HCT116 (cell line): ENCODE measurements around the gene MEF2D. TPM values are rescaled to one million over a fixed set of nuclear protein-coding genes. Genes with fewer than 3 reads are reported as not detected.

Source experiments
- ATAC-seq: fragments of 200-7000 bp; cut with Tn5 transposase; 2 replicates; pipeline ENCODE4 v1.9.1; 2020; ENCODE audit warnings: mild to moderate bottlenecking, moderate library complexity
- BruUV-seq: library from RNA; stranded (reverse); fragments of 400-500 nt; replicated peaks from 2 replicates; lab custom pipeline; 2021; lab: Mats Ljungman, UMichigan
- CTCF ChIA-PET: fragments of 300-600 bp; sonication (Branson Sonifier 250); formaldehyde crosslinking; loops from one replicate; lab custom pipeline; 2021; ENCODE audit warnings: antibody characterized with exemption; lab: Charles Lee
- POLR2A ChIA-PET: fragments of 300-600, 350-600 bp; sonication (Branson Sonifier 250); formaldehyde crosslinking; loops from one replicate; lab custom pipeline; 2021; ENCODE audit warnings: antibody characterized with exemption; lab: Charles Lee
- RAD21 ChIA-PET, 2 experiments: fragments of 300-600 bp; sonication (Branson Sonifier 250); formaldehyde crosslinking; loops; one replicate each; lab custom pipeline; 2023; ENCODE audit warnings: low total read pairs in 2 of 2; ENCODE audit not compliant: uncharacterized antibody in 2 of 2, unreplicated experiment in 2 of 2, low non-redundant PET in 1 of 2; lab: Charles Lee
- DNase-seq: peaks from one replicate; pipeline ENCODE4 v3.0.0-alpha.2; 2010; ENCODE audit warnings: low read depth, low spot score
- H2AFZ ChIP-seq: fragments of 200-600 bp; shearing (Covaris generic), sonication (generic); 2 replicates; pipeline ENCODE4 v1.6.1; 2017; ENCODE audit warnings: low read depth, mixed run types, mixed read lengths, antibody characterized with exemption, low read length; ENCODE audit not compliant: poor library complexity, severe bottlenecking
- H3K27ac ChIP-seq: 2 replicates; pipeline ENCODE4 v1.5.1; 2012; ENCODE audit warnings: low read depth, low read length
- H3K27me3 ChIP-seq: fragments of 200-600 bp; sonication (generic); 2 replicates; pipeline ENCODE4 v1.6.1; 2016; ENCODE audit warnings: mixed run types, low read length, mixed read lengths; ENCODE audit not compliant: insufficient read depth
- H3K36me3 ChIP-seq, 2 experiments: fragments of 200-500 bp in 1 of 2; fragments of 200-600 bp in 1 of 2; sonication (Bioruptor generic) in 1 of 2; sonication (generic) in 1 of 2; 2 replicates each; pipeline versions ENCODE4 v1.5.1 to v1.6.1; 2014 to 2016; ENCODE audit warnings: low read length in 2 of 2, inconsistent platforms in 1 of 2, mixed read lengths in 1 of 2, mixed run types in 1 of 2; ENCODE audit not compliant: insufficient read depth in 2 of 2, control insufficient read depth in 1 of 2
- H3K4me1 ChIP-seq, 2 experiments: fragments of 200-600 bp in 1 of 2; sonication (generic) in 1 of 2; 2 replicates each; pipeline versions ENCODE4 v1.5.1 to v1.6.1; 2012 to 2017; ENCODE audit warnings: low read length in 2 of 2, inconsistent platforms in 1 of 2, mild to moderate bottlenecking in 1 of 2, mixed read lengths in 1 of 2, mixed run types in 1 of 2, moderate library complexity in 1 of 2; ENCODE audit not compliant: insufficient read depth in 2 of 2, control insufficient read depth in 1 of 2
- H3K4me2 ChIP-seq: fragments of 200-600 bp; sonication (generic); 2 replicates; pipeline ENCODE4 v1.6.1; 2017; ENCODE audit warnings: mixed run types, low read length, mixed read lengths
- H3K4me3 ChIP-seq, 2 experiments: fragments of 200-600 bp in 1 of 2; sonication (generic) in 1 of 2; replicated peaks in 1 of 2; 2 replicates each; pipeline ENCODE4 v1.5.1; 2011 to 2016; ENCODE audit warnings: low read length in 2 of 2, control low read depth in 1 of 2, low read depth in 1 of 2, mild to moderate bottlenecking in 1 of 2, mixed read lengths in 1 of 2, mixed run types in 1 of 2
- H3K79me2 ChIP-seq: fragments of 200-600 bp; sonication (generic); 2 replicates; pipeline ENCODE4 v1.6.1; 2017; ENCODE audit warnings: mild to moderate bottlenecking, mixed run types, low read length, moderate library complexity, mixed read lengths; ENCODE audit not compliant: insufficient read depth
- H3K9ac ChIP-seq: fragments of 200-600 bp; sonication (generic); 2 replicates; pipeline ENCODE4 v1.6.1; 2016; ENCODE audit warnings: low read length, mixed read lengths
- H3K9me2 ChIP-seq: fragments of 200-600 bp; sonication (generic), shearing (Covaris generic); 2 replicates; pipeline ENCODE4 v1.6.1; 2017; ENCODE audit warnings: mixed run types, mild to moderate bottlenecking, moderate library complexity; ENCODE audit not compliant: insufficient read depth
- H3K9me3 ChIP-seq, 2 experiments: fragments of 200-500 bp in 1 of 2; fragments of 200-600 bp in 1 of 2; sonication (Bioruptor generic) in 1 of 2; sonication (generic) in 1 of 2; 2 replicates each; pipeline ENCODE4 v1.6.1; 2014 to 2017; ENCODE audit warnings: low read length in 2 of 2, mixed read lengths in 2 of 2, inconsistent platforms in 1 of 2, low read depth in 1 of 2, mild to moderate bottlenecking in 1 of 2, mixed run types in 1 of 2, moderate library complexity in 1 of 2; ENCODE audit not compliant: control insufficient read depth in 1 of 2, insufficient read depth in 1 of 2
- H4K20me1 ChIP-seq: fragments of 200-600 bp; sonication (generic), shearing (Covaris generic); 2 replicates; pipeline ENCODE4 v1.6.1; 2017; ENCODE audit warnings: mixed run types, mild to moderate bottlenecking, moderate library complexity; ENCODE audit not compliant: insufficient read depth
- CBX3 ChIP-seq: IDR thresholded peaks from 2 replicates; pipeline ENCODE4 v1.6.1; 2012; ENCODE audit warnings: low read depth
- CEBPB ChIP-seq: IDR thresholded peaks from 2 replicates; pipeline ENCODE4 v1.6.1; 2012; ENCODE audit warnings: low read depth
- EGR1 ChIP-seq: IDR thresholded peaks from 2 replicates; pipeline ENCODE4 v1.6.1; 2012; ENCODE audit warnings: low read depth
- EZH2 ChIP-seq: fragments of 200-600 bp; sonication (generic); IDR thresholded peaks from 2 replicates; pipeline ENCODE4 v1.6.1; 2017; ENCODE audit warnings: antibody characterized with exemption, mixed run types
- EZH2phosphoT487 ChIP-seq: fragments of 200-600 bp; IDR thresholded peaks from 2 replicates; pipeline ENCODE4 v1.6.1; 2018; ENCODE audit warnings: antibody characterized with exemption, borderline replicate concordance
- JUND ChIP-seq: IDR thresholded peaks from 2 replicates; pipeline ENCODE4 v1.6.1; 2012
- POLR2A ChIP-seq: IDR thresholded peaks from 2 replicates; pipeline ENCODE4 v1.7.0; 2011; ENCODE audit warnings: borderline replicate concordance; ENCODE audit not compliant: insufficient read depth, insufficient read length; ENCODE audit errors: extremely low read depth
- RAD21 ChIP-seq: IDR thresholded peaks from 2 replicates; pipeline ENCODE4 v1.6.1; 2012; ENCODE audit warnings: low read depth, mild to moderate bottlenecking
- SIN3A ChIP-seq: IDR thresholded peaks from 2 replicates; pipeline ENCODE4 v1.6.1; 2012; ENCODE audit warnings: low read depth
- SP1 ChIP-seq: IDR thresholded peaks from 2 replicates; pipeline ENCODE4 v1.6.1; 2012; ENCODE audit warnings: low read depth
- SRF ChIP-seq: IDR thresholded peaks from 2 replicates; pipeline ENCODE4 v1.6.1; 2012; ENCODE audit warnings: low read depth
- TCF7L2 ChIP-seq: IDR thresholded peaks from 2 replicates; pipeline ENCODE4 v1.7.0; 2011; ENCODE audit warnings: borderline replicate concordance, inconsistent platforms; ENCODE audit not compliant: insufficient read depth, insufficient read length; ENCODE audit errors: extremely low read depth
- YY1 ChIP-seq: IDR thresholded peaks from 2 replicates; pipeline ENCODE4 v1.6.1; 2011; ENCODE audit warnings: low read length, low read depth, moderate library complexity, mild to moderate bottlenecking; ENCODE audit not compliant: insufficient replicate concordance; ENCODE audit errors: extremely low read depth
- ZFX ChIP-seq: fragments of 450-650 bp; IDR thresholded peaks from 2 replicates; pipeline ENCODE4 v1.6.1; 2017
- ZNF274 ChIP-seq: fragments of 200-500 bp; sonication (Bioruptor generic); IDR thresholded peaks from 2 replicates; pipeline ENCODE4 v1.6.1; 2014; ENCODE audit warnings: mild to moderate bottlenecking, low read depth, low read length, inconsistent platforms
- intact Hi-C: fragments of 100-400 bp; cut with micrococcal nuclease; formaldehyde crosslinking; loops from 2 replicates; pipeline ENCODE4 v1.10.0; 2022
- total RNA-seq: library from RNA; stranded (reverse); gene quantifications from one replicate; pipeline ENCODE4 v1.2.1, GENCODE V29; 2021; ENCODE audit not compliant: unreplicated experiment
- TF ChIP-seq, protein P1 (sequence below): IDR thresholded peaks from 2 replicates; pipeline ENCODE4 v1.6.1; 2012
- TF ChIP-seq, protein P2 (sequence below): IDR thresholded peaks from 2 replicates; pipeline ENCODE4 v1.6.1; 2012; ENCODE audit warnings: low read depth
- TF ChIP-seq, protein P3 (sequence below): IDR thresholded peaks from 2 replicates; pipeline ENCODE4 v1.6.1; 2012
- TF ChIP-seq, protein P4 (sequence below): IDR thresholded peaks from 2 replicates; pipeline ENCODE4 v1.6.1; 2011; ENCODE audit warnings: mild to moderate bottlenecking, low read length, moderate library complexity; ENCODE audit not compliant: insufficient replicate concordance; ENCODE audit errors: extremely low read depth

The MEF2D gene
- total RNA-seq, 1 experiment from 2014 or later: 44.2 TPM

DNA sequence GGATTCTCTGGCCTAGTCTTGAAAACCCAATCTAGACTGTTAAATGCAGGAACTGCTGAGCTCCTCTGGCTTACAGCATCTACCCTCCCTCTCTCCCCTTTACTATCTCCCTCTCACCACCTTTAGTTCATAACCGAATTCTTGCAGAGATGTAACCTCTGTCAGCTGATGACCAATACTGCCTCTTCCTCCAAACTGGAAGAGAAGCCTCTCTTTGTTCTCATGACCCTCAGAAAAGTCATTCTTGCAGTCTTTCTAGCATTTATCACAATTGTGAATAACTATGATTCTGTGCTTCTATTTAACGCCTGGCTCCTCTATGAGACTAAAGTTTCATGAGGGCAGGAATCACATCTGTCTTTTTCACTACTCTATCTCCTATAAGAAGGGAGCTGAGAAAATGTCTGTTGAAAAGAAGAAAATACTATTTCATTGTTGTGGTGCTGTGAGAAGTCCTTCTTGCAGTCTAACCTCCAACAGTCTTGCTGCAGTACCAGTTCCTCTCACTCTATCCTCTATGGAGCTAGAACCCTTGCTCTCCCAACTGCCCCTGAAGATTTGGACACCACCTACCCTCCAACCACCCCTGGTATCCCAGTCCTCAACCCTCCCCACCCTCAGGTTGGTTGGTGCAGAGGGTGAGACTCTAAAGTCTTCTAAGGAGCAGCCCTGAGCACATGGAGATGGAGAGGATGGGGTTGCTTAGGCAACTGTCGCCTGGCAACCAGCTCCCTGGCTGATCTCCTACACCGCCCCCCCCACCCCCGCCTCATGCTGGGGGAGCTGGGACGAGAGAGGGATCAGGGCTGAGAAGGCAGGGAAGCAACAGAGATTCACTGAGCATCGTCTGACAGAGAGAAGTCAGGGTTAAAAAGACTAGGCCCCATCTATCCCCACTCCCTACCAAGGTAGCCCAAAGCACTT is 13.9 kb downstream of the MEF2D start:
- Histone ChIP-seq H3K79me2 (peaks cover 80% of the 10 kb centered on the region), H3K4me1 (peaks cover 37 to 40% of the 10 kb centered on the region in 2 experiments), H4K20me1 (no peaks in the 10 kb centered on the region), H3K4me2 (no peak overlapping the region), H3K9me3 (no peaks in the 10 kb centered on the region), H3K9ac (no peak overlapping the region)
- DNase-seq: no peak
- RAD21 ChIA-PET: no interaction called here
- intact Hi-C loops: no loop called here
- CTCF ChIA-PET: interaction anchor here (0.6 kb wide), 1 partner anchor 42 kb away, joined by 3 read pairs; no protein-coding TSS in a partner anchor
- TF ChIP-seq SIN3A (no peak), SP1 (no peak), EZH2 (no peak), ZNF274 (no peak), ZFX (no peak), EZH2phosphoT487 (no peak), EGR1 (no peak), TCF7L2 (no peak), JUND (no peak), SRF (no peak), YY1 (no peak), RAD21 (no peak), CEBPB (no peak), CBX3 (no peak), POLR2A (no peak)
- TF ChIP-seq, protein P1, sequence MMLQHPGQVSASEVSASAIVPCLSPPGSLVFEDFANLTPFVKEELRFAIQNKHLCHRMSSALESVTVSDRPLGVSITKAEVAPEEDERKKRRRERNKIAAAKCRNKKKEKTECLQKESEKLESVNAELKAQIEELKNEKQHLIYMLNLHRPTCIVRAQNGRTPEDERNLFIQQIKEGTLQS: no peak
- TF ChIP-seq, protein P2, sequence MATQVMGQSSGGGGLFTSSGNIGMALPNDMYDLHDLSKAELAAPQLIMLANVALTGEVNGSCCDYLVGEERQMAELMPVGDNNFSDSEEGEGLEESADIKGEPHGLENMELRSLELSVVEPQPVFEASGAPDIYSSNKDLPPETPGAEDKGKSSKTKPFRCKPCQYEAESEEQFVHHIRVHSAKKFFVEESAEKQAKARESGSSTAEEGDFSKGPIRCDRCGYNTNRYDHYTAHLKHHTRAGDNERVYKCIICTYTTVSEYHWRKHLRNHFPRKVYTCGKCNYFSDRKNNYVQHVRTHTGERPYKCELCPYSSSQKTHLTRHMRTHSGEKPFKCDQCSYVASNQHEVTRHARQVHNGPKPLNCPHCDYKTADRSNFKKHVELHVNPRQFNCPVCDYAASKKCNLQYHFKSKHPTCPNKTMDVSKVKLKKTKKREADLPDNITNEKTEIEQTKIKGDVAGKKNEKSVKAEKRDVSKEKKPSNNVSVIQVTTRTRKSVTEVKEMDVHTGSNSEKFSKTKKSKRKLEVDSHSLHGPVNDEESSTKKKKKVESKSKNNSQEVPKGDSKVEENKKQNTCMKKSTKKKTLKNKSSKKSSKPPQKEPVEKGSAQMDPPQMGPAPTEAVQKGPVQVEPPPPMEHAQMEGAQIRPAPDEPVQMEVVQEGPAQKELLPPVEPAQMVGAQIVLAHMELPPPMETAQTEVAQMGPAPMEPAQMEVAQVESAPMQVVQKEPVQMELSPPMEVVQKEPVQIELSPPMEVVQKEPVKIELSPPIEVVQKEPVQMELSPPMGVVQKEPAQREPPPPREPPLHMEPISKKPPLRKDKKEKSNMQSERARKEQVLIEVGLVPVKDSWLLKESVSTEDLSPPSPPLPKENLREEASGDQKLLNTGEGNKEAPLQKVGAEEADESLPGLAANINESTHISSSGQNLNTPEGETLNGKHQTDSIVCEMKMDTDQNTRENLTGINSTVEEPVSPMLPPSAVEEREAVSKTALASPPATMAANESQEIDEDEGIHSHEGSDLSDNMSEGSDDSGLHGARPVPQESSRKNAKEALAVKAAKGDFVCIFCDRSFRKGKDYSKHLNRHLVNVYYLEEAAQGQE: no peak
- TF ChIP-seq, protein P3, sequence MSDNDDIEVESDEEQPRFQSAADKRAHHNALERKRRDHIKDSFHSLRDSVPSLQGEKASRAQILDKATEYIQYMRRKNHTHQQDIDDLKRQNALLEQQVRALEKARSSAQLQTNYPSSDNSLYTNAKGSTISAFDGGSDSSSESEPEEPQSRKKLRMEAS: no peak
- TF ChIP-seq, protein P4, sequence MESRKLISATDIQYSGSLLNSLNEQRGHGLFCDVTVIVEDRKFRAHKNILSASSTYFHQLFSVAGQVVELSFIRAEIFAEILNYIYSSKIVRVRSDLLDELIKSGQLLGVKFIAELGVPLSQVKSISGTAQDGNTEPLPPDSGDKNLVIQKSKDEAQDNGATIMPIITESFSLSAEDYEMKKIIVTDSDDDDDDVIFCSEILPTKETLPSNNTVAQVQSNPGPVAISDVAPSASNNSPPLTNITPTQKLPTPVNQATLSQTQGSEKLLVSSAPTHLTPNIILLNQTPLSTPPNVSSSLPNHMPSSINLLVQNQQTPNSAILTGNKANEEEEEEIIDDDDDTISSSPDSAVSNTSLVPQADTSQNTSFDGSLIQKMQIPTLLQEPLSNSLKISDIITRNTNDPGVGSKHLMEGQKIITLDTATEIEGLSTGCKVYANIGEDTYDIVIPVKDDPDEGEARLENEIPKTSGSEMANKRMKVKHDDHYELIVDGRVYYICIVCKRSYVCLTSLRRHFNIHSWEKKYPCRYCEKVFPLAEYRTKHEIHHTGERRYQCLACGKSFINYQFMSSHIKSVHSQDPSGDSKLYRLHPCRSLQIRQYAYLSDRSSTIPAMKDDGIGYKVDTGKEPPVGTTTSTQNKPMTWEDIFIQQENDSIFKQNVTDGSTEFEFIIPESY: no peak
- TF ChIP-seq, all 23 proteins: peak for 0
- no peak overlapping the region for H2AFZ ChIP-seq
- no peak overlapping the region for H3K4me3 ChIP-seq
- POLR2A ChIA-PET: interaction anchor here (1.0 kb wide), 1 partner anchor 14 kb away, joined by 3 read pairs; the partner anchor contains the start of gene MEF2D
- H3K27ac ChIP-seq: no peak overlapping the region
- no peak for ATAC-seq
- H3K27me3 ChIP-seq: no peaks in the 10 kb centered on the region
- BruUV-seq: no TSS peak
- no peaks in the 10 kb centered on the region for H3K9me2 ChIP-seq
- peaks cover 6 to 12% of the 10 kb centered on the region in 2 experiments; a peak in 3 of 4 replicates for H3K36me3 ChIP-seq
